GM18907 (cell line): ENCODE measurements around the gene GNA15.
"Not testable (repeated sequence)": the region's sequence is repeated elsewhere in the genome, so short reads cannot be mapped to it uniquely, and the experiment has no call there.

ENCODE experiments used
- ATAC-seq: cut with Tn5 transposase; IDR thresholded peaks from one replicate; pipeline ENCODE4 v1.9.1; 2021; ENCODE audit warnings: mild to moderate bottlenecking, moderate library complexity; ENCODE audit not compliant: unreplicated experiment

Gene GNA15

GRCh38 chr19:3167533-3168272 lies 31.9 kb downstream of the GNA15 start:
- no peak for ATAC-seq

GRCh38 chr19:3171894-3172672 lies 36.2 kb downstream of the GNA15 start:
- peak; percentile 42 for ATAC-seq

GRCh38 chr19:3172673-3173000 lies 36.8 kb downstream of the GNA15 start:
- ATAC-seq: not testable (repeated sequence)

GRCh38 chr19:3175781-3176714 lies 40.2 kb downstream of the GNA15 start:
- no peak for ATAC-seq

- ATAC-seq: no peak
These were observed 41.1 kb downstream of the GNA15 start for GRCh38 chr19:3176715-3177501.

- ATAC-seq: no peak
These were observed 42.6 kb downstream of the GNA15 start, which contains the start of gene S1PR4 for GRCh38 chr19:3178377-3178972. Gene S1PR4 (plus strand): TSS chr19:3178769. CDS start chr19:3178793, 24 bp downstream.

GRCh38 chr19:3178973-3179738 lies 43.3 kb downstream of the GNA15 start:
- ATAC-seq: no peak

- ATAC-seq: no peak
These were observed 44.0 kb downstream of the GNA15 start for GRCh38 chr19:3179739-3180293.

- no peak for ATAC-seq
These were observed 48.1 kb downstream of the GNA15 start for GRCh38 chr19:3183721-3184641.

GRCh38 chr19:3184847-3185460 lies 49.1 kb downstream of the GNA15 start:
- ATAC-seq: peak; percentile 29

GRCh38 chr19:3185461-3186159 lies 49.8 kb downstream of the GNA15 start, which contains the start of gene NCLN:
Gene NCLN (plus strand): TSS chr19:3185930. CDS start chr19:3186031, 101 bp downstream.
- peak; percentile 77 for ATAC-seq

GRCh38 chr19:3186160-3186688 lies 50.4 kb downstream of the GNA15 start:
- peak; percentile 25 for ATAC-seq

- no peak for ATAC-seq
These were observed 51.2 kb downstream of the GNA15 start for GRCh38 chr19:3186891-3187661.

GRCh38 chr19:3187662-3188511 lies 52.1 kb downstream of the GNA15 start:
- no peak for ATAC-seq
